Heart right ventricle (tissue), 16 donors: ENCODE data around the gene SLC4A9. TPM values are rescaled to one million over a fixed set of nuclear protein-coding genes. Genes with fewer than 3 reads are reported as not detected.

ENCODE experiments used
- ATAC-seq, 8 donors: fragments of 200-7000 bp; cut with Tn5 transposase; one replicate each; pipeline ENCODE4 v1.9.1; 2020; ENCODE audit warnings: mild to moderate bottlenecking in 8 of 8, moderate library complexity in 8 of 8, moderate number of reproducible peaks in 1 of 8
- DNase-seq, 2 donors: peaks; one replicate each; pipeline ENCODE4 v3.0.0-alpha.2; 2020
- H3K27ac ChIP-seq, 10 donors: fragments of 200-600 bp; sonication (generic) in 2 of 10; one replicate each; pipeline versions ENCODE4 v1.5.0 to v1.8.0; 2020 to 2022; ENCODE audit warnings: mild to moderate bottlenecking in 3 of 10
- H3K27me3 ChIP-seq, 7 donors: fragments of 200-600 bp; one replicate each; pipeline ENCODE4 v1.8.0; 2021 to 2022; ENCODE audit warnings: mild to moderate bottlenecking in 2 of 7
- H3K36me3 ChIP-seq, 9 donors: fragments of 200-600 bp; sonication (generic) in 1 of 9; one replicate each; pipeline versions ENCODE4 v1.5.0 to v1.8.0; 2020 to 2022; ENCODE audit warnings: mild to moderate bottlenecking in 2 of 9
- H3K4me1 ChIP-seq, 9 donors: fragments of 200-600 bp; sonication (generic) in 1 of 9; one replicate each; pipeline versions ENCODE4 v1.5.0 to v1.8.0; 2020 to 2022; ENCODE audit warnings: mild to moderate bottlenecking in 4 of 9
- H3K4me3 ChIP-seq, 10 donors: fragments of 200-600 bp; sonication (generic) in 2 of 10; one replicate each; pipeline versions ENCODE4 v1.5.0 to v1.8.0; 2020 to 2022; ENCODE audit warnings: mild to moderate bottlenecking in 7 of 10, moderate library complexity in 2 of 10
- H3K9me3 ChIP-seq, 11 donors: fragments of 200-600 bp in 10 of 11; sonication (generic) in 2 of 11; one replicate each; pipeline versions ENCODE4 v1.5.0 to v1.8.0; 2013 to 2022; ENCODE audit warnings: mild to moderate bottlenecking in 2 of 11, control low read depth in 1 of 11, moderate library complexity in 1 of 11
- CTCF ChIP-seq, 9 donors: fragments of 200-600 bp; sonication (generic) in 2 of 9; IDR thresholded peaks; one replicate each; pipeline versions ENCODE4 v1.5.0 to v1.8.0; 2021 to 2022; ENCODE audit warnings: antibody characterized with exemption in 9 of 9, mild to moderate bottlenecking in 5 of 9, moderate library complexity in 1 of 9
- WGBS, 2 donors: extraction: QIAGEN DNeasy Blood & Tissue Kit; methylation state at CpG; one replicate each; pipeline ENCODE4 v1.1.7; 2013; ENCODE audit warnings: inconsistent platforms in 1 of 2; 5-methylcytosine and 5-hydroxymethylcytosine counted together
- intact Hi-C, 10 donors: fragments of 100-400 bp; cut with DNase I; formaldehyde crosslinking; loops; one replicate each; pipeline versions ENCODE4 v1.11.1 to v1.14.2; 2022
- polyA plus RNA-seq, 2 donors: library from polyadenylated mRNA; stranded (reverse); fragments of 200-250 nt; gene quantifications; one replicate each; pipeline ENCODE4 v1.2.3, GENCODE V29; 2013
- total RNA-seq, 10 donors: library from RNA; stranded (reverse); fragmentation: NEBNext Ultra II Directional in 3 of 10; extraction: Animal tissue kit (Norgen Biotek cat#: 25700) in 3 of 10; gene quantifications; one replicate each; pipeline versions ENCODE4 v1.2.1 to v1.2.4, GENCODE V29; 2021 to 2023
- donor health status: Arrhythmogenic right ventricular cardiomyopathy.
- donor health status: ischemic (EF 13 %, LVEDD 7.1; RV severe dilation, severe dysfunction).
- donor health status: healthy with polysubstance abuse.
- donor health status: DM: no; HTN: yes; CAD: no.
- donor health status: DM: no; HTN: no; CAD: no.
- donor health status: ischemic (EF 25% LVEDD 6.9; RV normal size, moderate dysfunction).
- donor health status: ischemic (EF 25% LVEDD 5.7; RV mildly dilated, moderate dysfunction).
- donor health status: healthy.
- donor health status: DM: yes; HTN: yes; CAD: no.
- donor health status: Ischemic cardiomyopathy.
- donor health status: ischemic (EF 35%, LVEDD 5.7; RV mildly dilated, moderate dysfunction).
- donor health status: nonischemic (EF 11% LVEDD 7.7; RV severe dilation, severe dysfunction).
- donor health status: DM: yes; HTN: yes; CAD: no.
- donor health status: PGD.
- donor health status: ischemic (EF 29% LVEDD 5.4; RV normal size, mild dysfunction).
- donor health status: nonischemic (EF 23%, LVEDD 6.1; RV moderate dilation, normal function).

The SLC4A9 gene
- total and polyA plus RNA-seq, 12 donors, result 0.01 to 0.34 (median 0.20) TPM; not detected in 8

- Histone ChIP-seq H3K36me3 (no peaks in the 10 kb centered on the region), H3K27me3 (no peaks in the 10 kb centered on the region), H3K9me3 (no peaks in the 10 kb centered on the region), H3K27ac (no peak overlapping the region), H3K4me1 (peaks cover 3 to 11% (median 7%) of the 10 kb centered on the region in 9 donors), H3K4me3 (no peak overlapping the region)
- intact Hi-C loops, result loop anchor here in 7 of 10 donors (2.0 to 10.0 kb wide), 9 partner anchors 263 to 673 kb away; partner anchors contain the start of genes CD14 (in 2 of the 7) and TMCO6 (in 2 of the 7)
- no peak for DNase-seq
- no peak for TF ChIP-seq CTCF (IDR thresholded peaks at IDR 0.05)
- 92 to 98% methylated on average over 3 of the region's 3 CpGs for WGBS, 2 donors
- no peak for ATAC-seq
These were observed 11.6 kb downstream of the SLC4A9 start for GRCh38 chr5:140371356-140372151.

- ATAC-seq (peak; percentile 69 to 92 (median 86)), DNase-seq (peak; percentile 62 to 84)
- H3K27me3 ChIP-seq, result no peaks in the 10 kb centered on the region
- WGBS, 2 donors, result 8% methylated on average over 2 of the region's 2 CpGs
- no peaks in the 10 kb centered on the region for H3K36me3 ChIP-seq
- no peaks in the 10 kb centered on the region for H3K9me3 ChIP-seq
- peak; percentile 60 to 92 (median 86) for TF ChIP-seq CTCF (IDR thresholded peaks at IDR 0.05)
- H3K4me3 ChIP-seq, result no peak overlapping the region
- H3K4me1 ChIP-seq, result peaks cover 3 to 11% (median 7%) of the 10 kb centered on the region in 9 donors
- H3K27ac ChIP-seq, result peak overlapping the region in 2 of 10 donors; percentile 0 to 1
- intact Hi-C loops, result loop anchor here in 7 of 10 donors (2.0 to 10.0 kb wide), 9 partner anchors 262 to 672 kb away; partner anchors contain the start of genes CD14 (in 2 of the 7) and TMCO6 (in 2 of the 7)
These were observed 13.0 kb downstream of the SLC4A9 start for GRCh38 chr5:140372971-140373487.

- 92% methylated on average over 4 of the region's 4 CpGs for WGBS, 2 donors
- TF ChIP-seq CTCF (IDR thresholded peaks at IDR 0.05), result no peak
- DNase-seq, result no peak
These were observed 21.4 kb downstream of the SLC4A9 start for GRCh38 chr5:140381351-140381750.

GRCh38 chr5:140381972-140382371 lies 22.0 kb downstream of the SLC4A9 start:
- no peak for TF ChIP-seq CTCF (IDR thresholded peaks at IDR 0.05)
- WGBS, 2 donors, result 89 to 98% methylated on average over 1 of the region's 1 CpG
- Histone ChIP-seq H3K27me3 (no peaks in the 10 kb centered on the region), H3K4me1 (no peaks in the 10 kb centered on the region), H3K9me3 (peaks cover 0 to 5% (median 0%) of the 10 kb centered on the region in 11 donors), H3K36me3 (no peaks in the 10 kb centered on the region), H3K4me3 (no peak overlapping the region), H3K27ac (no peak overlapping the region)
- intact Hi-C loops, result no loop called here
- DNase-seq (no peak), ATAC-seq (no peak)

More at GRCh38 chr5:140381351-140381750, 21.4 kb downstream of the SLC4A9 start:
- Histone ChIP-seq H3K27ac (no peak overlapping the region), H3K36me3 (no peaks in the 10 kb centered on the region), H3K4me3 (no peak overlapping the region), H3K4me1 (no peaks in the 10 kb centered on the region), H3K9me3 (peaks cover 0 to 5% (median 0%) of the 10 kb centered on the region in 11 donors), H3K27me3 (no peaks in the 10 kb centered on the region)
- ATAC-seq, result no peak
- intact Hi-C loops, result no loop called here
